GM21381 (cell line): ENCODE measurements around the gene ZNF14.
A peak's percentile ranks its signal among the peaks of the same experiment; 100 is the strongest.
"Not testable (repeated sequence)": the region's sequence is repeated elsewhere in the genome, so short reads cannot be mapped to it uniquely, and the experiment has no call there.

Source experiments
- ATAC-seq: cut with Tn5 transposase; IDR thresholded peaks from one replicate; pipeline ENCODE4 v1.9.1; 2021; ENCODE audit warnings: mild to moderate bottlenecking, moderate library complexity; ENCODE audit not compliant: unreplicated experiment

ZNF14 gene

DNA sequence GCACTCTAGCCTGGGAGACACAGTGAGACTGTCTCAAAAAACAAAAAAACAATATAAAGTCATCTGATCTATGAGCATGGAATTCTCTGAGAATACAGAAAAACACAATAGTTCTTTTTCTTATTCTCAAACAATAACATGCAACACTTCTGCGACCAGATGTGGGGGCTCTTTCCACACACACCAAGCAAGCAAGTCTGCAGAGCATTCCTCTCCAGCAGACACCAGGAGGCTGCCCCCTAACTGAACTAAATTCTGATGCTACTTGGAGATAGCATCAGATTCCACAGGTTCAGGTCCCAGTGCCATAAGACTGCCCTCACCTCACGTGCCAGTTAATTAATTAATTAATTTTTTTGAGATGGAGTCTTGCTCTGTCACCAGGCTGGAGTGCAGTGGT lies 36.5 kb downstream of the ZNF14 start:
- no peak for ATAC-seq

- ATAC-seq: no peak
Measured at GRCh38 chr19:19691683-19692082, 41.2 kb downstream of the ZNF14 start.

DNA sequence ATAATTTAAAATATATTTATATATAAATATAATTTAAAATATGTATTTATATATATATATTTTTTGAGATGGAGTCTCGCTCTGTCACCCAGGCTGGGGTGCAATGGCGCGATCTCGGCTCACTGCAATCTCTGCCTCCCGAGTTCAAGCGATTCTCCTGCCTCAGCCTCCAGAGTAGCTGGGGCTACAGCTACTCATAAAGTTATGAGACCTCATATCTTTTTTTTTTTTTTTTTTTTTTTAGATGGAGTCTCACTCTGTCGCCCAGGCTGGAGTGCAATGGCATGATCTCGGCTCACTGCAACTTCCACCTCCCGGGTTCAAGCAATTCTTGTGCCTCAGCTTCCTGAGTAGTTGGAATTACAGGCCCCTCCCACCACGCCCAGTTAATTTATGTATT lies 43.9 kb downstream of the ZNF14 start:
- ATAC-seq: not testable (repeated sequence)

GRCh38 chr19:19687090-19687489 lies 45.8 kb downstream of the ZNF14 start:
- ATAC-seq: no peak

GRCh38 chr19:19686580-19686979 lies 46.3 kb downstream of the ZNF14 start:
- no peak for ATAC-seq

GRCh38 chr19:19686119-19686518 lies 46.8 kb downstream of the ZNF14 start:
- ATAC-seq: not testable (repeated sequence)

DNA sequence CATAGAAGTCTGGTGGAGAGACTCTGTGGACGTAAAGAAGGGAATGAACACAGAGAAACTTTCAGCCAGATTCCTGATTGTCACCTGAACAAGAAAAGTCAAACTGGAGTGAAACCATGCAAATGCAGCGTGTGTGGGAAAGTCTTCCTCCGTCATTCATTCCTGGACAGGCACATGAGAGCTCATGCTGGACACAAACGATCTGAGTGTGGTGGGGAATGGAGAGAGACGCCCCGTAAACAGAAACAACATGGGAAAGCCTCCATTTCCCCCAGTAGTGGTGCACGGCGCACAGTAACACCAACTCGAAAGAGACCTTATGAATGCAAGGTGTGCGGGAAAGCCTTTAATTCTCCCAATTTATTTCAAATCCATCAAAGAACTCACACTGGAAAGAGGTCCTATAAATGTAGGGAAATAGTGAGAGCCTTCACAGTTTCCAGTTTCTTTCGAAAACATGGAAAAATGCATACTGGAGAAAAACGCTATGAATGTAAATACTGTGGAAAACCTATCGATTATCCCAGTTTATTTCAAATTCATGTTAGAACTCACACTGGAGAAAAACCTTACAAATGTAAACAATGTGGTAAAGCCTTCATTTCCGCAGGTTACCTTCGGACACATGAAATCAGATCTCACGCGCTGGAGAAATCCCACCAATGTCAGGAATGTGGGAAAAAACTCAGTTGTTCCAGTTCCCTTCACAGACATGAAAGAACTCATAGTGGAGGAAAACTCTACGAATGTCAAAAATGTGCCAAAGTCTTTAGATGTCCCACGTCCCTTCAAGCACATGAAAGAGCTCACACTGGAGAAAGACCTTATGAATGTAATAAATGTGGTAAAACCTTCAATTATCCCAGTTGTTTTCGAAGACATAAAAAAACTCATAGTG lies 53.5 kb downstream of the ZNF14 start:
- ATAC-seq: no peak

- ATAC-seq: no peak
Measured at GRCh38 chr19:19677579-19677978, 55.3 kb downstream of the ZNF14 start.

DNA sequence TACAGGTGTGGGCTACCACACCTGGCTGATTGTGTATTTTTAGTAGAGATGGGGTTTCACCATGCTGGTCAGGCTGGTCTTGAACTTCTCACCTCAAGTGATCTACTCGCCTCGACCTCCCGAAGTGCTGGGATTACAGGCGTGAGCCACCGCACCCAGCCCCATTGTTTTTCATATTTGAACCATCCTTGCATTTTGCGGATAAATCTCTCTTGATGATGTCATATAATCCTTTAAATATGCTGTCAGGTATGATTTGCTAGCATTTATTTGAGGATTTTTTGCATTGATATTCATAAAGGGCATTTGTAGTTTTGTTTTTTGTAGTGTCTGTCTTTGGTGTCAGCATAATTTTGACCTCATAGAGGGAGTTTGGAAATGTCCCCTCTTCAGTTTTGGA lies 58.6 kb downstream of the ZNF14 start:
- ATAC-seq: no peak

- ATAC-seq: no peak
Measured at GRCh38 chr19:19672816-19673215, 60.1 kb downstream of the ZNF14 start.

- no peak for ATAC-seq
Measured at GRCh38 chr19:19670070-19670551, 62.8 kb downstream of the ZNF14 start.

DNA sequence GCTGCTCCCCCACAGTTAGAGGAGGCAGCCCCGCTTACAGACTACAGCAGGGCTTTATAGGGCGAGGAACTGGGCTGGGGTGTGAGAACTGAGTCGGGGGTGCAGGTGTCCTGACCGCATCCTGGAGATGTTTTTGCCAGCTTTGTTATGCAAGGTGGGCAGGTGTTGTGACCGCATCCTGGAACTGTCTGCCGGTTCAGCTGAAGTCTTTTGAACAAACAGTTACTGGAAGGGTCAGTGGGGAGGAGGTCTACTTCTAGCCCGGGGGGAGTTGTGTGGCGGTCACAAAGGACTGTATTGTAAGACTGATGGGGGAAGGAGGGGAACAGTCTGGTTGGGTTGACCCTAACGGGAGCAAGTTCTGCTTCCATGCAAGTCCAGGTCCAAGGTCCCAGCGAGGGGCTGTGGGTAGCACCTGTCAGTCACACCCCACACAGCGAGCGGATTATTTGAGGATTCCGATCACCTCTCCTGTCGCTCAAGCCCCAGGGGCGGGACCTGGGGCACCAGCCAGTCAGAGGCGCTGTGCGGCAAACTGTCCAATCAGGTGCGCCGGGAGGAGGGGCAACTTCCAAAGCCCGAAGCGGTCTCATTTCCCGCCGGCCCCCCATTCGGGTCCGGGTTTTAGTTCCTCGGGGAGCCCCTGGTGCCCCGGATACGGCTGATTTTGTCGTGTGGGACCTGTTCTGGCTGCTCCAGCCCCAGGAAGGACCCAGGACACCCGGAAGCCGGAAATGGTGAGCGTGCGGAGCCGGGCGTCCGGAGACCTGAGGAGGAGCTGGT lies 64.5 kb downstream of the ZNF14 start, which contains the start of gene ZNF101:
ZNF101 (plus strand) TSS at position 610 of the 783 bp plus-strand sequence; CDS start at position 735, 125 bp downstream.
- ATAC-seq: peak; percentile 59

DNA sequence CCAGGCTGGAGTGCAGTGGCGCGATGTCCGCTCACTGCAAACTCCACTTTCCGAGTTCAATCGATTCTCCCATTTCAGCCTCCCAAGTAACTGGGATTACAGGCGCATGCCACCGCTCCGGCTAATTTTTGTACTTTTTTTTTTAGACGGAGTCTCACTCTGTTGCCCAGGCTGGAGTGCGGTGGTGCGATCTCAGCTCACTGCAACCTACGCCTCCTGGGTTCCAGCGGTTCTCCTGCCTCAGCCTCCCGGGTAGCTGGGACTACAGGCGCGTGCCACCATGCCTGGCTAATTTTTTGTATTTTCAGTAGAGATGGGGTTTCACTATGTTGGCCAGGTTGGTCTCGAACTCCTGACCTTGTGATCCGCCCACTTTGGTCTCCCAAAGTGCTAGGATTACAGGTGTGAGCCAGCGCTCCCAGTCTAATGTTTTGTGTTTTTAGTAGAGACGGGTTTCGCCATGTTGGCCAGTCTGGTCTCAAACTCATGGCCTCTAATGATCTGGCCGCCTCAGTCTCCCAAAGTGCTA lies 67.4 kb downstream of the ZNF14 start:
- ATAC-seq: not testable (repeated sequence)

GRCh38 chr19:19663256-19664120 lies 69.4 kb downstream of the ZNF14 start, which contains the start of gene ATP13A1:
TSS of gene ATP13A1 (minus strand) at chr19:19663676. CDS start at chr19:19663666, 10 bp downstream.
- ATAC-seq: peak; percentile 63

GRCh38 chr19:19662871-19663255 lies 70.0 kb downstream of the ZNF14 start:
- no peak for ATAC-seq

- no peak for ATAC-seq
Measured at GRCh38 chr19:19662344-19662743, 70.6 kb downstream of the ZNF14 start.

DNA sequence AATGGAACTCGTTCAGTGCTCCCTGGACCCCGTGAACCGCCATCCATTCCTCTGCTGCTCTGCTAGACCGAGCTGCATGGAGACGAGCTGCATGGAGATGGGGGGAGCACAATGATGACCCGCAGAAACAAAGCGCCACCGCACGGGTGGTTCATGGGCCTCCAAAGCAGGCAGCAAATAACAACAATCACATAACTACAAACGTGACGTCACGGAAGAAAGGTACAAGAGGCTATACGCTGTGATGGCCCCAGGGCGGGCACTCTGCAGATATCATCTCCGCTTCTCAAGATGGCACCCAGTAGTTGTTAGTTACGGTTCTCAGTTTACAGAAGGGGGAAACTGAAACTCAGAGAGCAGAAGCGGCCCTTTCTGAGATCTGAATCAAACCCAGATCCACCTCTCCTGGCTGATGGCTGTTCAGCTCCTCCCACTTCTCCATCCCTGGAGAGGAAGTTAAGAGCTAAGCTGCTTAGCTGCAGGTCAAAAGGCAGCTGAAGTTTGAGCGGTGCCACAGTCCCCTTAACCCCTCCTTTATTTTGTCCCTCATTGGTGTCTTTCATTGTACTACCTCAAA lies 71.1 kb downstream of the ZNF14 start:
- peak; percentile 44 for ATAC-seq

DNA sequence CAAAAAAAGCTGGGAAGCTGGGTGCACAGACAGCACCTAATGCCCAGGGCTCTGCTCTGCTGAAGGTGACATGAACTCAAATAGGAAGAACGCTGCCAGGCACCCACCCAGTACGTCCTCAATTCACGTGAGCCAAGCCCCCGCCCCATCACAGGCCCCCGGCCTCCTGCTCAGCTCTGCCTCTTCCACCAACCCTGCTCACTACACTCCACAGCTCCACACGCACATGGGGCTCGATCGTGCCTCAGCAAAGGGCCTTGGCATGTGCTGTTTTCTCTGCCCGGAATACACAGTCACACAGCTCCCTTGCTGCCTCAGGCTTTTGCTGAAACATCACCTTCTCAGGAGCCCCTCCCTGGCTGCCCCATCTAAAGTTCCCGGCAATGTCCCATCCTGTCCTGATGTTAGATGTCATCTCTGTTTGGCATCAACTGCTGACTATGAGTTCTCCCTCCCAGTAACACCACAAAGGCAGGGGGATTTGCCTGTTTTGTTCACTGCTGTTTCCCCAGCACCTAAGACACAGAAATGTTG lies 71.7 kb downstream of the ZNF14 start:
- no peak for ATAC-seq
